HPDE6-E6E7 (cell line): Measurements from ENCODE around the gene ATAT1.
A peak's percentile ranks its signal among the peaks of the same experiment; 100 is the strongest.

ENCODE experiments used
- DNase-seq: peaks from one replicate; pipeline ENCODE4 v3.0.0; 2011; ENCODE audit warnings: missing footprints; ENCODE audit errors: extremely low spot score

The ATAT1 gene

GRCh38 chr6:30626484-30627366, at the start of gene ATAT1:
ATAT1 (plus strand) TSS chr6:30626874.
- DNase-seq = peak; percentile 90

- DNase-seq = no peak
Observed at GRCh38 chr6:30578051-30578450, 48.6 kb upstream of the ATAT1 start.

GRCh38 chr6:30583921-30584320, 42.8 kb upstream of the ATAT1 start:
- DNase-seq = no peak

- DNase-seq = no peak
Observed at GRCh38 chr6:30589754-30590358, 36.8 kb upstream of the ATAT1 start.

GRCh38 chr6:30590509-30590908, 36.2 kb upstream of the ATAT1 start:
- DNase-seq = no peak

- DNase-seq = peak; percentile 94
Observed at GRCh38 chr6:30591008-30591407, 35.7 kb upstream of the ATAT1 start.

GRCh38 chr6:30592287-30592686, 34.4 kb upstream of the ATAT1 start:
- no peak for DNase-seq

- DNase-seq = peak; percentile 52
Observed at GRCh38 chr6:30597315-30598144, 29.1 kb upstream of the ATAT1 start.

GRCh38 chr6:30598912-30599624, 27.6 kb upstream of the ATAT1 start:
- no peak for DNase-seq

- DNase-seq = no peak
Observed at GRCh38 chr6:30599625-30600324, 26.9 kb upstream of the ATAT1 start.

GRCh38 chr6:30600451-30600961, 26.2 kb upstream of the ATAT1 start:
- no peak for DNase-seq

GRCh38 chr6:30601436-30601814, 25.2 kb upstream of the ATAT1 start:
- DNase-seq = no peak

GRCh38 chr6:30601815-30602641, 24.6 kb upstream of the ATAT1 start:
- DNase-seq = no peak

- no peak for DNase-seq
Observed at GRCh38 chr6:30603961-30604360, 22.7 kb upstream of the ATAT1 start.

- DNase-seq = no peak
Observed at GRCh38 chr6:30610065-30610464, 16.6 kb upstream of the ATAT1 start.

GRCh38 chr6:30611150-30611855, 15.4 kb upstream of the ATAT1 start:
- DNase-seq = no peak

GRCh38 chr6:30611856-30612194, 14.8 kb upstream of the ATAT1 start:
- no peak for DNase-seq

- no peak for DNase-seq
Observed at GRCh38 chr6:30612213-30612612, 14.5 kb upstream of the ATAT1 start.

- no peak for DNase-seq
Observed at GRCh38 chr6:30612687-30613248, 13.9 kb upstream of the ATAT1 start.
